ENCODE results near the gene RPP25L. TPM values are rescaled to one million over a fixed set of nuclear protein-coding genes. Genes with fewer than 3 reads are reported as not detected.

The RPP25L gene
- total and polyA plus RNA-seq, 10 of the 15 experiments (the other 5 are each of a cell fraction or from before 2014, with no cell fraction given) = 7.7 to 30.2 (median 16.8) TPM

DNA sequence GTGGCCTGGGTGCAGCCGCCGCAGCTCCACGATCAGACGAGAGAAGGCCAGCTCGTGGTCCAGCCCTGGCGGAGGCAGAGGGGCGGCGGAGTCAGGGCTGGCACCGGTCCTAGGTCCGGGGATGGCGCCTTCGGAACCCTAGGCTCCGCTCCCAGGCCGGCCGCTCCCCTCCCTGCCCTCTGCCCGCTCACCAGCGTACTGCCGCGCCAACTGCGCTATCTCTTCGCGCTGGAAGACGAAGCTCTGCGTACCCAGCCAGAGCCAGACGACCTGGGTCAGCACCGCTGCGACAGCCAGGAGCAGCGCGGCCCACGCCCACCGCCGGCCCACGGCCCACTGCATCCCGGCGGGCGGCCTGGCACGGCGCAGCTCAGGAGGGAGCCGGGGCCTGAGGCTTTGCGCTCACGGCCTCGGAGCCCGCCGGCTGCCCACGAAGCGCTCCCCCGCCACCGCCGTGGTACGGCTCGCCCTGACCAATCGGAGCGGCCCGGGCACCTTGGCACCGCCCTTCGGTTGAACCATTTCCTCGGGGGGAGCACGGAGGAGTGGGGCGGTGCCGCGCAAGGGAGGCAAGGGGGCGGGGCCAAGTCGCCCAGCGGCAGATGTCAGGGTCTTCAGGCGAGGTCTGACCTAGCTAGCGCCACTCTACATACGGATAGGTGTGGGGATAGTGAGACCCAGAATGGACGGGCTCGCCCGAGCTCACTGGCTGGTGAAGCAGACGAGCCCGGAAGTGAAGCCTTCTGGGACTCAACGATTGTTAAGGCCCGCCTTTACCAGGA lies 25.6 kb upstream of the RPP25L start, which contains the start of gene SIGMAR1 (continued):
- TF ChIP-seq, protein P1, sequence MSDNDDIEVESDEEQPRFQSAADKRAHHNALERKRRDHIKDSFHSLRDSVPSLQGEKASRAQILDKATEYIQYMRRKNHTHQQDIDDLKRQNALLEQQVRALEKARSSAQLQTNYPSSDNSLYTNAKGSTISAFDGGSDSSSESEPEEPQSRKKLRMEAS (IDR thresholded peaks at IDR 0.05; ENCODE audit: low read depth, low read length) = peak; percentile 85; the same call in 1 of the 2 replicates
- TF ChIP-seq HCFC1 (IDR thresholded peaks at IDR 0.05; ENCODE audit: low read length) (no peak; the same call in 1 of the 2 replicates), POU2F2 (IDR thresholded peaks at IDR 0.05; ENCODE audit: borderline replicate concordance, low read depth, low read length) (no peak), EP300 (IDR thresholded peaks at IDR 0.05; ENCODE audit: borderline replicate concordance in 1 of 2, control insufficient read depth in 1 of 2, low read depth in 2 of 2, low read length in 2 of 2) (no peak), KDM1A (IDR thresholded peaks at IDR 0.05; ENCODE audit: borderline replicate concordance) (no peak), POLR2AphosphoS2 (IDR thresholded peaks at IDR 0.05; ENCODE audit: low read depth, low read length) (peak; percentile 76; the same call in 1 of the 2 replicates), CREM (IDR thresholded peaks at IDR 0.05; ENCODE audit: low read depth) (peak; percentile 40; the same call in 1 of the 2 replicates), CEBPZ (IDR thresholded peaks at IDR 0.05; ENCODE audit: low read depth, low read length) (no peak), MEF2A (IDR thresholded peaks at IDR 0.05; ENCODE audit: insufficient read depth, low read depth, low read length) (no peak), ZBTB33 (IDR thresholded peaks at IDR 0.05) (no peak)
- TF ChIP-seq, protein P2, sequence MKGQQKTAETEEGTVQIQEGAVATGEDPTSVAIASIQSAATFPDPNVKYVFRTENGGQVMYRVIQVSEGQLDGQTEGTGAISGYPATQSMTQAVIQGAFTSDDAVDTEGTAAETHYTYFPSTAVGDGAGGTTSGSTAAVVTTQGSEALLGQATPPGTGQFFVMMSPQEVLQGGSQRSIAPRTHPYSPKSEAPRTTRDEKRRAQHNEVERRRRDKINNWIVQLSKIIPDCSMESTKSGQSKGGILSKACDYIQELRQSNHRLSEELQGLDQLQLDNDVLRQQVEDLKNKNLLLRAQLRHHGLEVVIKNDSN (IDR thresholded peaks at IDR 0.05; ENCODE audit: borderline replicate concordance, extremely low read length, insufficient read depth, low read depth, low read length) = peak; percentile 76
- TF ChIP-seq, protein P3, sequence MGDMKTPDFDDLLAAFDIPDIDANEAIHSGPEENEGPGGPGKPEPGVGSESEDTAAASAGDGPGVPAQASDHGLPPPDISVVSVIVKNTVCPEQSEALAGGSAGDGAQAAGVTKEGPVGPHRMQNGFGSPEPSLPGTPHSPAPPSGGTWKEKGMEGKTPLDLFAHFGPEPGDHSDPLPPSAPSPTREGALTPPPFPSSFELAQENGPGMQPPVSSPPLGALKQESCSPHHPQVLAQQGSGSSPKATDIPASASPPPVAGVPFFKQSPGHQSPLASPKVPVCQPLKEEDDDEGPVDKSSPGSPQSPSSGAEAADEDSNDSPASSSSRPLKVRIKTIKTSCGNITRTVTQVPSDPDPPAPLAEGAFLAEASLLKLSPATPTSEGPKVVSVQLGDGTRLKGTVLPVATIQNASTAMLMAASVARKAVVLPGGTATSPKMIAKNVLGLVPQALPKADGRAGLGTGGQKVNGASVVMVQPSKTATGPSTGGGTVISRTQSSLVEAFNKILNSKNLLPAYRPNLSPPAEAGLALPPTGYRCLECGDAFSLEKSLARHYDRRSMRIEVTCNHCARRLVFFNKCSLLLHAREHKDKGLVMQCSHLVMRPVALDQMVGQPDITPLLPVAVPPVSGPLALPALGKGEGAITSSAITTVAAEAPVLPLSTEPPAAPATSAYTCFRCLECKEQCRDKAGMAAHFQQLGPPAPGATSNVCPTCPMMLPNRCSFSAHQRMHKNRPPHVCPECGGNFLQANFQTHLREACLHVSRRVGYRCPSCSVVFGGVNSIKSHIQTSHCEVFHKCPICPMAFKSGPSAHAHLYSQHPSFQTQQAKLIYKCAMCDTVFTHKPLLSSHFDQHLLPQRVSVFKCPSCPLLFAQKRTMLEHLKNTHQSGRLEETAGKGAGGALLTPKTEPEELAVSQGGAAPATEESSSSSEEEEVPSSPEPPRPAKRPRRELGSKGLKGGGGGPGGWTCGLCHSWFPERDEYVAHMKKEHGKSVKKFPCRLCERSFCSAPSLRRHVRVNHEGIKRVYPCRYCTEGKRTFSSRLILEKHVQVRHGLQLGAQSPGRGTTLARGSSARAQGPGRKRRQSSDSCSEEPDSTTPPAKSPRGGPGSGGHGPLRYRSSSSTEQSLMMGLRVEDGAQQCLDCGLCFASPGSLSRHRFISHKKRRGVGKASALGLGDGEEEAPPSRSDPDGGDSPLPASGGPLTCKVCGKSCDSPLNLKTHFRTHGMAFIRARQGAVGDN (IDR thresholded peaks at IDR 0.05) = peak; percentile 56
- TF ChIP-seq, protein P4, sequence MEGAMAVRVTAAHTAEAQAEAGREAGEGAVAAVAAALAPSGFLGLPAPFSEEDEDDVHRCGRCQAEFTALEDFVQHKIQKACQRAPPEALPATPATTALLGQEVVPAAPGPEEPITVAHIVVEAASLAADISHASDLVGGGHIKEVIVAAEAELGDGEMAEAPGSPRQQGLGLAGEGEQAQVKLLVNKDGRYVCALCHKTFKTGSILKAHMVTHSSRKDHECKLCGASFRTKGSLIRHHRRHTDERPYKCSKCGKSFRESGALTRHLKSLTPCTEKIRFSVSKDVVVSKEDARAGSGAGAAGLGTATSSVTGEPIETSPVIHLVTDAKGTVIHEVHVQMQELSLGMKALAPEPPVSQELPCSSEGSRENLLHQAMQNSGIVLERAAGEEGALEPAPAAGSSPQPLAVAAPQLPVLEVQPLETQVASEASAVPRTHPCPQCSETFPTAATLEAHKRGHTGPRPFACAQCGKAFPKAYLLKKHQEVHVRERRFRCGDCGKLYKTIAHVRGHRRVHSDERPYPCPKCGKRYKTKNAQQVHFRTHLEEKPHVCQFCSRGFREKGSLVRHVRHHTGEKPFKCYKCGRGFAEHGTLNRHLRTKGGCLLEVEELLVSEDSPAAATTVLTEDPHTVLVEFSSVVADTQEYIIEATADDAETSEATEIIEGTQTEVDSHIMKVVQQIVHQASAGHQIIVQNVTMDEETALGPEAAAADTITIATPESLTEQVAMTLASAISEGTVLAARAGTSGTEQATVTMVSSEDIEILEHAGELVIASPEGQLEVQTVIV (IDR thresholded peaks at IDR 0.05; ENCODE audit: borderline replicate concordance, partially characterized antibody) = peak; percentile 50

Data from GM12878 (cell line).